PC-3 (cell line): ENCODE measurements around the gene PCDHGB5. TPM values are rescaled to one million over a fixed set of nuclear protein-coding genes. Genes with fewer than 3 reads are reported as not detected.

ENCODE experiments used
- ATAC-seq: fragments of 200-7000 bp; cut with Tn5 transposase; 2 replicates; pipeline ENCODE4 v1.9.1; 2020; ENCODE audit warnings: mild to moderate bottlenecking, moderate library complexity
- BruUV-seq: library from RNA; stranded (reverse); fragments of 400-500 nt; replicated peaks from 2 replicates; lab custom pipeline; 2021; lab: Mats Ljungman, UMichigan
- CTCF ChIA-PET: fragments of 300-600 bp; sonication (Branson Sonifier 250); formaldehyde crosslinking; loops from one replicate; lab custom pipeline; 2022; ENCODE audit warnings: antibody characterized with exemption; lab: Charles Lee
- POLR2A ChIA-PET: fragments of 300-600 bp; sonication (Branson Sonifier 250); formaldehyde crosslinking; loops from one replicate; lab custom pipeline; 2022; ENCODE audit warnings: antibody characterized with exemption; ENCODE audit not compliant: unreplicated experiment; lab: Charles Lee
- DNase-seq: peaks from one replicate; pipeline ENCODE4 v3.0.0-alpha.2; 2015
- H2AFZ ChIP-seq: fragments of 300-600 bp; sonication (generic); 2 replicates; pipeline ENCODE4 v1.6.0; 2016; ENCODE audit warnings: antibody characterized with exemption, low read length
- H3F3A ChIP-seq: fragments of 300-600 bp; sonication (generic); one replicate; pipeline ENCODE4 v1.6.0; 2017; ENCODE audit warnings: antibody characterized with exemption, low read length, control low read depth, mild to moderate bottlenecking; ENCODE audit not compliant: unreplicated experiment
- H3K27ac ChIP-seq: fragments of 300-600 bp; sonication (generic); 2 replicates; pipeline ENCODE4 v1.5.1; 2016; ENCODE audit warnings: mild to moderate bottlenecking, low read length
- H3K27me3 ChIP-seq: fragments of 300-600 bp; sonication (generic); 2 replicates; pipeline ENCODE4 v1.6.1; 2016; ENCODE audit warnings: low read length, mixed read lengths
- H3K36me3 ChIP-seq: fragments of 300-600 bp; sonication (generic); 2 replicates; pipeline ENCODE4 v1.6.1; 2016; ENCODE audit warnings: low read depth, mixed run types, low read length, mixed read lengths
- H3K4me1 ChIP-seq: fragments of 300-600 bp; sonication (generic); 2 replicates; pipeline ENCODE4 v1.5.1; 2016; ENCODE audit warnings: low read length; ENCODE audit not compliant: insufficient read depth
- H3K4me2 ChIP-seq: fragments of 300-600 bp; sonication (generic); 2 replicates; pipeline ENCODE4 v1.6.0; 2016; ENCODE audit warnings: low read length
- H3K4me3 ChIP-seq: fragments of 300-600 bp; sonication (generic); 2 replicates; pipeline ENCODE4 v1.5.1; 2016; ENCODE audit warnings: mild to moderate bottlenecking, low read length, mixed read lengths
- H3K79me2 ChIP-seq: fragments of 300-600 bp; sonication (generic); 2 replicates; pipeline ENCODE4 v1.6.1; 2017; ENCODE audit warnings: low read length, mixed read lengths
- H3K9ac ChIP-seq: fragments of 300-600 bp; sonication (generic); 2 replicates; pipeline ENCODE4 v1.6.0; 2016; ENCODE audit warnings: mild to moderate bottlenecking, low read length
- H3K9me2 ChIP-seq: fragments of 300-600 bp; sonication (generic); replicated peaks from 2 replicates; pipeline ENCODE4 v1.6.1; 2016; ENCODE audit warnings: mixed run types, low read length, mixed read lengths
- H3K9me3 ChIP-seq: fragments of 300-600 bp; sonication (generic); 2 replicates; pipeline ENCODE4 v1.6.1; 2016; ENCODE audit warnings: low read length, mixed read lengths
- H4K20me1 ChIP-seq: fragments of 300-600 bp; sonication (generic); 2 replicates; pipeline ENCODE4 v1.6.1; 2016; ENCODE audit warnings: low read length, mixed read lengths
- EZH2 ChIP-seq: fragments of 300-600 bp; sonication (generic); IDR thresholded peaks from one replicate; pipeline ENCODE4 v1.6.1; 2017; ENCODE audit warnings: antibody characterized with exemption, mild to moderate bottlenecking, low read length; ENCODE audit not compliant: unreplicated experiment
- EZH2phosphoT487 ChIP-seq: fragments of 300-600 bp; sonication (generic); IDR thresholded peaks from 2 replicates; pipeline ENCODE4 v1.6.1; 2018; ENCODE audit warnings: mild to moderate bottlenecking, antibody characterized with exemption, low read length, borderline replicate concordance
- intact Hi-C: fragments of 100-400 bp; cut with micrococcal nuclease; formaldehyde crosslinking; loops from 2 replicates; pipeline ENCODE4 v1.9.0; 2023
- total RNA-seq: library from RNA; depleted of rRNA; stranded (reverse); fragments of >200 nt; gene quantifications from 2 replicates; pipeline ENCODE4 v1.2.3, GENCODE V29; 2014
- TF ChIP-seq, protein P1 (sequence below): fragments of 300-600 bp; sonication (generic); conservative IDR thresholded peaks from 2 replicates; pipeline ENCODE4 v1.5.1; 2017; ENCODE audit warnings: antibody characterized with exemption, low read depth, mild to moderate bottlenecking, low read length

Gene PCDHGB5
- total RNA-seq, 1 experiment from 2014 or later, result 9.0 TPM

DNA sequence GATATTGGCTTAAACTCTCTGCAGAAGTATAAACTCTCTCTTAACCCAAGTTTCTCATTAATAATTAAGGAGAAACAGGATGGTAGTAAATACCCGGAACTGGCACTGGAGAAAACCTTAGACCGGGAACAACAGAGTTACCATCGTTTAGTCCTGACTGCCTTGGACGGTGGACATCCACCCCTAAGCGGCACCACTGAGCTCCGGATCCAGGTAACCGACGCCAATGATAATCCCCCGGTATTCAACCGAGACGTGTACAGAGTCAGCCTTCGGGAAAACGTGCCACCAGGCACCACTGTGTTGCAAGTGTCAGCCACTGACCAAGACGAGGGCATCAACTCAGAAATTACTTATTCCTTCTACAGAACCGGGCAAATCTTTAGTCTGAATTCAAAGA lies 861 bp downstream of the PCDHGB5 start:
- no peak overlapping the region for H3K27ac ChIP-seq
- peaks cover 7% of the 10 kb centered on the region; the same call in 1 of the 2 replicates for H3K9me3 ChIP-seq
- ATAC-seq (no peak), DNase-seq (no peak)
- no peaks in the 10 kb centered on the region for H3K4me1 ChIP-seq
- no peaks in the 10 kb centered on the region for H3K79me2 ChIP-seq
- no peaks in the 10 kb centered on the region for H3K27me3 ChIP-seq
- BruUV-seq, result no TSS peak
- H3K36me3 ChIP-seq, result peaks cover 9% of the 10 kb centered on the region; the same call in 1 of the 2 replicates
- H3K4me3 ChIP-seq, result peak overlapping the region; percentile 23
- no peak overlapping the region for H3K4me2 ChIP-seq
- H3F3A ChIP-seq, result no peaks in the 10 kb centered on the region
- POLR2A ChIA-PET, result no interaction called here
- H3K9me2 ChIP-seq, result no peaks in the 10 kb centered on the region
- intact Hi-C loops, result loop anchor here (5.0 kb wide), 1 partner anchor 109 kb away; no protein-coding TSS in a partner anchor
- CTCF ChIA-PET, result interaction anchor here (2.4 kb wide), 1 partner anchor 126 kb away, joined by 7 read pairs; no protein-coding TSS in a partner anchor
- H2AFZ ChIP-seq, result no peak overlapping the region
- H4K20me1 ChIP-seq, result no peaks in the 10 kb centered on the region
- no peak overlapping the region for H3K9ac ChIP-seq
- TF ChIP-seq EZH2 (no peak), EZH2phosphoT487 (no peak)
- TF ChIP-seq, protein P1, sequence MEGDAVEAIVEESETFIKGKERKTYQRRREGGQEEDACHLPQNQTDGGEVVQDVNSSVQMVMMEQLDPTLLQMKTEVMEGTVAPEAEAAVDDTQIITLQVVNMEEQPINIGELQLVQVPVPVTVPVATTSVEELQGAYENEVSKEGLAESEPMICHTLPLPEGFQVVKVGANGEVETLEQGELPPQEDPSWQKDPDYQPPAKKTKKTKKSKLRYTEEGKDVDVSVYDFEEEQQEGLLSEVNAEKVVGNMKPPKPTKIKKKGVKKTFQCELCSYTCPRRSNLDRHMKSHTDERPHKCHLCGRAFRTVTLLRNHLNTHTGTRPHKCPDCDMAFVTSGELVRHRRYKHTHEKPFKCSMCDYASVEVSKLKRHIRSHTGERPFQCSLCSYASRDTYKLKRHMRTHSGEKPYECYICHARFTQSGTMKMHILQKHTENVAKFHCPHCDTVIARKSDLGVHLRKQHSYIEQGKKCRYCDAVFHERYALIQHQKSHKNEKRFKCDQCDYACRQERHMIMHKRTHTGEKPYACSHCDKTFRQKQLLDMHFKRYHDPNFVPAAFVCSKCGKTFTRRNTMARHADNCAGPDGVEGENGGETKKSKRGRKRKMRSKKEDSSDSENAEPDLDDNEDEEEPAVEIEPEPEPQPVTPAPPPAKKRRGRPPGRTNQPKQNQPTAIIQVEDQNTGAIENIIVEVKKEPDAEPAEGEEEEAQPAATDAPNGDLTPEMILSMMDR, result no peak

DNA sequence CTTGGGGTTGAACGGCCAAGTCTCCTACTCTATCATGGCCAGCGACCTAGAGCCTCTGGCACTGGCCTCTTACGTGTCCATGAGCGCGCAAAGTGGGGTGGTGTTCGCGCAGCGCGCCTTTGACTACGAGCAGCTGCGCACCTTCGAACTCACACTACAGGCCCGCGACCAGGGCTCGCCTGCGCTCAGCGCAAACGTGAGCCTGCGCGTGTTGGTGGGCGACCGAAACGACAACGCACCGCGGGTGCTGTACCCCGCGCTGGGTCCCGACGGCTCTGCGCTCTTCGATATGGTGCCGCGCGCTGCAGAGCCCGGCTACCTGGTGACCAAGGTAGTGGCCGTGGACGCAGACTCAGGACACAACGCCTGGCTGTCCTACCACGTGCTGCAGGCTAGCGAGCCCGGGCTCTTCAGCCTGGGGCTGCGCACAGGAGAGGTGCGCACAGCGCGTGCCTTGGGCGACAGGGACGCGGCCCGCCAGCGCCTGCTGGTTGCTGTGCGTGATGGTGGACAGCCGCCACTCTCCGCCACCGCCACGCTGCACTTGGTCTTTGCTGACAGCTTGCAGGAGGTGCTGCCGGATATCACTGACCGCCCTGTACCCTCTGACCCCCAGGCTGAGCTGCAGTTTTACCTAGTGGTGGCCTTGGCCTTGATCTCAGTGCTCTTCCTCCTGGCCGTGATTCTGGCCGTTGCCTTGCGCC lies 2.0 kb downstream of the PCDHGB5 start:
- Histone ChIP-seq H3F3A (no peaks in the 10 kb centered on the region), H3K36me3 (peaks cover 9% of the 10 kb centered on the region; the same call in 1 of the 2 replicates), H3K27me3 (no peaks in the 10 kb centered on the region), H2AFZ (no peak overlapping the region), H3K27ac (no peak overlapping the region), H4K20me1 (no peaks in the 10 kb centered on the region), H3K9ac (no peak overlapping the region), H3K9me3 (peaks cover 7% of the 10 kb centered on the region; the same call in 1 of the 2 replicates), H3K4me1 (no peaks in the 10 kb centered on the region), H3K4me3 (no peak overlapping the region), H3K79me2 (no peaks in the 10 kb centered on the region), H3K9me2 (no peaks in the 10 kb centered on the region), H3K4me2 (no peak overlapping the region)
- no peak for ATAC-seq
- POLR2A ChIA-PET, result no interaction called here
- TF ChIP-seq, protein P1, result no peak
- no peak for TF ChIP-seq EZH2phosphoT487
- no peak for TF ChIP-seq EZH2
- no peak for DNase-seq
- CTCF ChIA-PET, result no interaction called here
- BruUV-seq, result no TSS peak
- intact Hi-C loops, result loop anchor here (5.0 kb wide), 1 partner anchor 108 kb away; no protein-coding TSS in a partner anchor
